OCI-LY1 (cell line): Measurements from ENCODE around the gene FRMD1.

ENCODE experiments used
- H2AFZ ChIP-seq: fragments of 200-600 bp; sonication (generic), shearing (Covaris generic); 2 replicates; pipeline ENCODE4 v1.6.0; 2014; ENCODE audit warnings: antibody characterized with exemption, mild to moderate bottlenecking, low read length
- H3F3A ChIP-seq: fragments of 200-600 bp; sonication (generic), shearing (Covaris generic); 2 replicates; pipeline ENCODE4 v1.6.0; 2014; ENCODE audit warnings: mild to moderate bottlenecking, antibody characterized with exemption, low read length, moderate library complexity; ENCODE audit not compliant: insufficient read depth
- H3K27ac ChIP-seq: fragments of 200-600 bp; sonication (generic); 2 replicates; pipeline ENCODE4 v1.5.1; 2014; ENCODE audit warnings: low read length, mixed run types, mild to moderate bottlenecking, low read depth; ENCODE audit not compliant: poor library complexity, severe bottlenecking
- H3K27me3 ChIP-seq: fragments of 200-600 bp; sonication (generic); 2 replicates; pipeline ENCODE4 v1.6.0; 2014; ENCODE audit warnings: antibody characterized with exemption, mild to moderate bottlenecking, low read length, moderate library complexity; ENCODE audit not compliant: insufficient read depth
- H3K36me3 ChIP-seq: fragments of 200-600 bp; sonication (generic); 2 replicates; pipeline ENCODE4 v1.6.1; 2014; ENCODE audit warnings: mild to moderate bottlenecking, antibody characterized with exemption, low read length, moderate library complexity, mixed read lengths; ENCODE audit not compliant: insufficient read depth
- H3K4me1 ChIP-seq: fragments of 200-600 bp; sonication (generic); 2 replicates; pipeline ENCODE4 v1.5.1; 2014; ENCODE audit warnings: mild to moderate bottlenecking, low read length, moderate library complexity; ENCODE audit not compliant: insufficient read depth, severe bottlenecking
- H3K4me2 ChIP-seq: fragments of 200-600 bp; sonication (generic), shearing (Covaris generic); 2 replicates; pipeline ENCODE4 v1.6.1; 2014; ENCODE audit warnings: low read length
- H3K4me3 ChIP-seq: fragments of 200-600 bp; sonication (generic); 2 replicates; pipeline ENCODE4 v1.5.1; 2014; ENCODE audit warnings: low read length, low read depth, mild to moderate bottlenecking, mixed read lengths; ENCODE audit not compliant: poor library complexity, severe bottlenecking
- H3K79me2 ChIP-seq: fragments of 200-600 bp; shearing (Covaris generic); 2 replicates; pipeline ENCODE4 v1.6.1; 2016; ENCODE audit warnings: mixed run types, low read length, mixed read lengths; ENCODE audit not compliant: insufficient read depth
- H3K9ac ChIP-seq: fragments of 200-600 bp; sonication (generic), shearing (Covaris generic); 2 replicates; pipeline ENCODE4 v1.6.1; 2014; ENCODE audit warnings: mild to moderate bottlenecking, low read length, mixed read lengths
- H3K9me2 ChIP-seq: fragments of 200-600 bp; sonication (generic), shearing (Covaris generic); 2 replicates; pipeline ENCODE4 v1.6.1; 2014; ENCODE audit warnings: low read depth, mild to moderate bottlenecking, low read length, mixed read lengths
- H3K9me3 ChIP-seq: fragments of 200-600 bp; shearing (Covaris generic); 2 replicates; pipeline ENCODE4 v1.6.1; 2014; ENCODE audit warnings: low read length, mixed read lengths
- H4K20me1 ChIP-seq: fragments of 200-600 bp; sonication (generic), shearing (Covaris generic); 2 replicates; pipeline ENCODE4 v1.6.0; 2016; ENCODE audit warnings: mild to moderate bottlenecking, low read length; ENCODE audit not compliant: insufficient read depth
- EZH2 ChIP-seq: fragments of 200-600 bp; sonication (generic), shearing (Covaris generic); IDR thresholded peaks from 2 replicates; pipeline ENCODE4 v1.8.0; 2017; ENCODE audit warnings: borderline replicate concordance, mixed run types, mild to moderate bottlenecking, antibody characterized with exemption, low read length, moderate library complexity, mixed read lengths
- TF ChIP-seq, protein P1 (sequence below): fragments of 200-600 bp; sonication (generic), shearing (Covaris generic); IDR thresholded peaks from 2 replicates; pipeline ENCODE4 v1.5.1; 2017; ENCODE audit warnings: mild to moderate bottlenecking, antibody characterized with exemption, low read length, moderate library complexity, mixed read lengths

The FRMD1 gene

DNA sequence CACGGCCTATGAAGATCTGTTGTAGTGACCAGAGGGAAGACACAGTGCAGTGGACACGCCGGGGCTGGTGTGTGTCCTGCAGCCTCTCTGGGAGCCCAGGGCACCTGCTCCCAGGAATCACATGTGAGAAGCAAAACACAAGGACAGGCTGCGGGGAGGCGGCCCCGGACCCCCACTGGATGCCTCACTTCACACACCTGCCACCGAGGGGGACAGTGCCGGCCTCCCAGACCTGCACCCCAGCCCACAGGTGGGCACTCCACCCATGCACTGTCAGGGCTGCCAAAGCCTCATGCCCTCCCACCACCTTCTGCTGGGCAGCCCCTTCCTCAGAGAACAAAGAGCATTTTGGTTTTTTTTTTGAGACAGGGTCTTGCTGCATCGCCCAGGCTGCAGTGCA is 27.4 kb downstream of the FRMD1 start:
- no peaks in the 10 kb centered on the region for H3K79me2 ChIP-seq
- no peaks in the 10 kb centered on the region for H3K4me1 ChIP-seq
- no peak for TF ChIP-seq EZH2
- TF ChIP-seq, protein P1, sequence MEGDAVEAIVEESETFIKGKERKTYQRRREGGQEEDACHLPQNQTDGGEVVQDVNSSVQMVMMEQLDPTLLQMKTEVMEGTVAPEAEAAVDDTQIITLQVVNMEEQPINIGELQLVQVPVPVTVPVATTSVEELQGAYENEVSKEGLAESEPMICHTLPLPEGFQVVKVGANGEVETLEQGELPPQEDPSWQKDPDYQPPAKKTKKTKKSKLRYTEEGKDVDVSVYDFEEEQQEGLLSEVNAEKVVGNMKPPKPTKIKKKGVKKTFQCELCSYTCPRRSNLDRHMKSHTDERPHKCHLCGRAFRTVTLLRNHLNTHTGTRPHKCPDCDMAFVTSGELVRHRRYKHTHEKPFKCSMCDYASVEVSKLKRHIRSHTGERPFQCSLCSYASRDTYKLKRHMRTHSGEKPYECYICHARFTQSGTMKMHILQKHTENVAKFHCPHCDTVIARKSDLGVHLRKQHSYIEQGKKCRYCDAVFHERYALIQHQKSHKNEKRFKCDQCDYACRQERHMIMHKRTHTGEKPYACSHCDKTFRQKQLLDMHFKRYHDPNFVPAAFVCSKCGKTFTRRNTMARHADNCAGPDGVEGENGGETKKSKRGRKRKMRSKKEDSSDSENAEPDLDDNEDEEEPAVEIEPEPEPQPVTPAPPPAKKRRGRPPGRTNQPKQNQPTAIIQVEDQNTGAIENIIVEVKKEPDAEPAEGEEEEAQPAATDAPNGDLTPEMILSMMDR: no peak
- no peaks in the 10 kb centered on the region for H4K20me1 ChIP-seq
- no peaks in the 10 kb centered on the region for H3K9me3 ChIP-seq
- H3K9ac ChIP-seq: no peak overlapping the region
- H3K4me2 ChIP-seq: no peak overlapping the region
- no peak overlapping the region for H3K4me3 ChIP-seq
- no peaks in the 10 kb centered on the region; the same call in 1 of the 2 replicates for H3K27me3 ChIP-seq
- H3K36me3 ChIP-seq: no peaks in the 10 kb centered on the region
- H3K27ac ChIP-seq: no peak overlapping the region
- H3K9me2 ChIP-seq: no peaks in the 10 kb centered on the region
- H3F3A ChIP-seq: no peaks in the 10 kb centered on the region
- H2AFZ ChIP-seq: no peak overlapping the region

DNA sequence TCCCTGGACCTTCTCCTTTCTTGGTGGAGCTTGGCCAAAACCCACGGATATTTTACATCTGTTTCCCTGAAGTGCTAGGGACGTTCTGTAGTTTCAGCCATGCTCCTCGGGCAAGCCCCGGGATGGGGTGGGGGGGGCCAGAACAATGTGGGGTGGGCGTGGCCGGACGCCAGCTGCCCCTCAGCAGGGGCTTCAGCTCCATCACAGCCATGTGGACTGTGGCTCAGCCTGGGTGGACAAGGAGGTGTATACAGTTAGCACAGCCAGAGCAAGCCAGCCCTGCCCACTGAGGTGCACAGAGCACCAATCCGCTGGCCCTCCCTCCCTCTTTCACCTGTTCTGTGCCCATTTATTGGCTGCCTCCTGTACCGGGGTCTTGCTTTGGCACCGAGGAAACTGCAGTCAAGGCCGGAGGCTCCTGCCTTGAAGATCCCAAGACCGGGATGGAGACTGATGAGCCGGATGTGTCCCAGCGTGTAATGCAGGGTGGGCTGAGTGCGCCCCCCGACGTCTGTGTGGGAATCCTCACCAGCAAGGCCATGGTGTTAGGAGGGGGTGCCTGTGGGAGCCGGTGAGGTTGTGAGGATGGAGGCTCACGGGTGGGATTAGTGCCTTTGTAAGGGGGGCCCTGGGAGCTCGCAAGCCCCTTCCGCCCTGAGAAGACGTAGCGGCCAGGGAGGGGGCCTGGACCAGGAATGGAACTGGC is 28.0 kb downstream of the FRMD1 start:
- H2AFZ ChIP-seq: no peak overlapping the region

DNA sequence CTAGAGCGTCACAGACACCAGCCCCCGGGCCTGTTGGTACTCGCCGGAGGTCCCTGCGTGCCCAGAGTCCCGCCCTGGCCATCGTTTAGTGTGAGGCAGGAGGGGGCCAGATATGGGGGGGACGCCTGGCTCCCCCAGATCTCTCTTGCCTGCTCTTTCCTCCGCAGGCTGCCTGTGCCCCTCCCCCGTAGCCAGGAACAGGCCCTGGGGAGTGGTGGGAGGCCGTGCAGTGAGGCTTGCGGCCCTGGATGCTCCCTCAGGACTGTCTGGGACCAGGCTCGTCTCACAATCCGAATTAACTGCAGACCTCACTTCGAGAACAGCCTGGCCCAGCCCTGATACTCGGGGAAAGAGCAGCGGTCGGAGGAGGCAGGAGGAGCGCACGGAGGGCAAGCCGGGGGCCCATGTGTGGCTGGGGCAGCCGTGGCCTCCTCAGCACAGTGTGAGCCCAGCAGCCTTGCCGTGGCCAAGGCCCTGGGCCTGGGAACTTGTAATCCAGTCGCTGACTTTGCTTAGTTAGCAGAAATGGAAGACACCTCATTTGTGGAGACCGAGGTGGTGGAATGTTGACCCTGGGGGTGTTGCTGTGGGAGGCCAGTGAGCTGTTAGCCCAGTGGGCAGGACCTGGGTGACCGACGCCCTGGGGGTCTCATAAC is 28.7 kb downstream of the FRMD1 start:
- no peak overlapping the region for H3K4me2 ChIP-seq
- H3K9me2 ChIP-seq: no peaks in the 10 kb centered on the region
- H3K4me1 ChIP-seq: no peaks in the 10 kb centered on the region
- H2AFZ ChIP-seq: no peak overlapping the region
- no peaks in the 10 kb centered on the region for H3K36me3 ChIP-seq
- H3K9me3 ChIP-seq: no peaks in the 10 kb centered on the region
- H3K79me2 ChIP-seq: no peaks in the 10 kb centered on the region
- H3F3A ChIP-seq: no peaks in the 10 kb centered on the region
- TF ChIP-seq, protein P1: no peak
- no peak for TF ChIP-seq EZH2
- no peaks in the 10 kb centered on the region for H4K20me1 ChIP-seq
- H3K27ac ChIP-seq: no peak overlapping the region
- no peak overlapping the region for H3K9ac ChIP-seq
- H3K27me3 ChIP-seq: no peaks in the 10 kb centered on the region; the same call in 1 of the 2 replicates
- H3K4me3 ChIP-seq: no peak overlapping the region

More for the DNA sequence above, 28.0 kb downstream of the FRMD1 start:
- Histone ChIP-seq H3K4me2 (no peak overlapping the region), H3K79me2 (no peaks in the 10 kb centered on the region), H3K27ac (no peak overlapping the region), H3K4me1 (no peaks in the 10 kb centered on the region), H3K9me2 (no peaks in the 10 kb centered on the region), H3K4me3 (no peak overlapping the region), H3K9ac (no peak overlapping the region), H3F3A (no peaks in the 10 kb centered on the region), H4K20me1 (no peaks in the 10 kb centered on the region), H3K36me3 (no peaks in the 10 kb centered on the region), H3K27me3 (no peaks in the 10 kb centered on the region; the same call in 1 of the 2 replicates), H3K9me3 (no peaks in the 10 kb centered on the region)
- no peak for TF ChIP-seq EZH2
- TF ChIP-seq, protein P1: peak; percentile 15; the same call in 1 of the 2 replicates
